HG02763 (cell line): ENCODE measurements around the gene DAB1.

Source experiments
- ATAC-seq: cut with Tn5 transposase; IDR thresholded peaks from one replicate; pipeline ENCODE4 v1.9.1; 2021; ENCODE audit warnings: mild to moderate bottlenecking, moderate library complexity; ENCODE audit not compliant: unreplicated experiment

Gene DAB1

DNA sequence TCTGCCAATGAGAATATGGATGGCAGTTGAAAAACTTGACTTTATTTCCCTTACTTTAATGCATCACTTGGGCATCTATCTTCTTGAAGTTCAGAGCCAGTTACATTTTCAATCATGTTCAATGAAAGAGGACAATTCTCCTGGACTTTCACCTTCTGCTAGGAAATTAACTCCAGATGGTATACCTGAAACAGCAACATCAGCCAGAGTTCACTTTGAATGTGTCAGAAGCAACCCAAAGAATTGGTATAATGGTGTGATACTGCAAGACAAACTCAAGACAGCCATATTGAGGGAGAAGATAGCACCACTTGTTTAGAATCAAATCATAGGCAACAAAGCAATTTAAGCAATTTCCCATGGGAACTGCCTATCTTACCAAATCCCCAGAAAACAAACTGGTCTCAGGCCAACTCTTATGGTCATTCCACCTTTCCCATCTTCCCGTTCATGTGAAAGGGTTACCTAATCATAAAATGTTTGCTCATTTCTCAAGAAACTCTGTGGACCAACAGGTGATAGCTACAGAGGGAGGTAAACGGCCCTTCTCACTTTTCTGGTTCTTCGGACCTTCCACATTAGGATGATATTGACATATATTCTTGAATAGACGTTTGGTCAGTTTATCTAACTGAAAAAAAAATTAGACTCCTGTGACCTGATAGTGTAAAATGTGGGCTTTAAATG, 428.3 kb downstream of the DAB1 start:
- ATAC-seq, result no peak

DNA sequence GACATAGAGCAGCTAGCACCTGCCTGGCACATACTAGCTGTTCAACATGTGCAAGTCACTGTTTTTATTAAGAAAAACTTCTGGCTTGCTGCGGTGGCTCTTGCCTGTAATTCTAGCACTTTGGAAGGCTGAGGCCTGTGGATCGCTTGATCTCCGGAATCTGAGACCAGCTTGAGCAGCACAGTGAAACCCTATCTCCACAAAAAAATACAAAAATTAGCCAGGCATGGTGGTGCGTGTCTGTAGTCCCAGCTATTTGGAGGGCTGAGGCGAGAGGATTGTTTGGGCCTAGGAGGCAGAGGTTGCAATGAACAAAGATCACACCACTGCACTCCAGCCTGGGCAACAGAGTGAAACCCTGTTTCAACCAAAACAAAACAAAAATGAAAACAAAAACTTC, 430.4 kb downstream of the DAB1 start:
- ATAC-seq, result no peak

DNA sequence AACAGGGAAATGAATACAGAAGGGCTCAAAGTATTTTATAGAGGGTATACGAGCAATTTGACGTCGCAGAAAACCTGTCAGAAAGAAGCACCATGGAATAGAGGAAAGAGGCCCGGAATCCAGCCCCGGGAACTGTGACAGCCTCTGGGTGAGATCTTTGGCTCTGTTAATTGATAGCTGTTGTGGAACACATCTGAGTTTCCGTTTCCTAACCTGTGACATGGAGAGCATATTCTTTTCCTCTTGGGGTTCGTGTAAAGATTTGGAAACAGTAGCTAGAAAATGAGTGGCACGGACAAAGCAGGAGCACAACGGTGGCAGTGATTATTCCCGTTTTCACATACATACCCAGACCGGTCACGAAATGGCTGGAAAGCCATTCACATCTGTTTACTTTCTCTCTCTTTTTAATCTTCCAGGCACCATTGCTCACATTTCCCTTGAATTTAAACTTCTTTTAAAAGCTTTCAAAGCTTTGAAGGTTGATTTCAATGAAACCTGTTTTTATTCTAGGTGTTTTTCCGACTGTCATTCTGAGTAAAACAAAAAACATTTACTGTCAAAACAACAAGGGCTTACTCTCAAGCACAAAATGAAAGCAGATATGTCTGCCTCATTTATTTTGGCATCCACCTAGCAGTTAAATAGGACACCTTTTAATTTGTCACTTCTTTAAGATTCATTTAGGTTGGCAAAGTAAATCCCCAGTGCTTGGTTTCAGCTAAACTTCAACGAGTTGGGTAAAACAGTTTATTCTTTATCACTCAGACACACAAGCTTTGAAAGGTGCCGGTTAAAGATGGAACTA, 431.3 kb downstream of the DAB1 start:
- ATAC-seq, result no peak

DNA sequence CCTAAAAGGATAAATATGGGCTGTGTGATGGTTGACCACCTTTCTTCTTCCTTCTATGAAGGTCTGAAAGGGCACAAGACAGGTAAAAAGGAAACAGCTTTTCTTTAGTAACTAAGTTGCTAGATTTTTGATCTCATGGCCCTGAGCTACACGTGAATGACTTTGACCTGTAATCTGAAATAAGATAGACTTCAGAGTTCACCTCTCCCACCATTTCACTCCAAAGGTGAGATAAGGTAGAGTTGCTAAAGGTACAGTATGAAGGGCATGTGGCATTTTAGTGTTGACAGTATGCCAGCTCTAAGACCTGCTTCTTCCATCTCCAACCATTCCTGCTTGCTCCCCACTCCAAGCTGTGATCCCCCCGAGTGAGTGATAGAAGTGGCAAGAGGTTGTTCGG, 432.3 kb downstream of the DAB1 start:
- no peak for ATAC-seq

DNA sequence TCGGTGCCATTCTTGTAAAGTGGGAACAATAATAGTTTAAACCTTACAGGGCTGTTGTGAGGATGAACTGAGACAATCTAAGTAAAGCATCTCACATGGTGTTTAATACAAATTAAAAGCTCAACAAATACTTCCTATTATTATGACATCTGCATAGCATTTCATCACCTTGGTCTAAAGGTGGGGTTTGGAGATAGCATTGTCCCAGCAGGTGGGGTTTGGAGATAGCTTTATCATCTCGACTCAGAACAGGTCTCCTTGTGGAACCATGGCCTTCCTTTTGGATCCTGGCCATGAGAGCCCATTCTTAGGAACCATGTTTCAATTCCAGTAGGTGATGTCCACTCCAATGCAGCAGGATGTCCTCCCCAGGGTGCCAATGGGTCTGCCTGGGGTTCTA, 437.5 kb downstream of the DAB1 start:
- ATAC-seq, result no peak

DNA sequence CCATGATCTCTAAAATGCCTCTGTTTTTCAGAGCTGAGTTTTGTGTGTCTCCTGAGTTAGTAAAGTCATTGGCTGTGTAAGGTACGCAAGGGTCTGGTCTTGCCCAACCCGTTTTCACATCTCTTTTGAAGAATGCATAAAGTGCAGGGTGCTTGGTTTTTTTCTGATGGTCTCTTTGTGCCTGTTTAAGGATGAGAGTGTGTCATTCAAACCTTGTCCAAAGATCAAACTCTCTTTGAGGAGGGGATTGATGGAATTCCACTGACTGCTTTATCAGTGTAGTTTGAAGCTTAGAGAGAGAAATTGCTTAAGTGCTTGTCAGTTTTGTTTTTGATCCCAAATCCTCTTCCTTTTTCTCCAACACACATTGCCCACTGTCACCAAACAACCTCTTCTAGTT, 438.0 kb downstream of the DAB1 start:
- ATAC-seq, result no peak

DNA sequence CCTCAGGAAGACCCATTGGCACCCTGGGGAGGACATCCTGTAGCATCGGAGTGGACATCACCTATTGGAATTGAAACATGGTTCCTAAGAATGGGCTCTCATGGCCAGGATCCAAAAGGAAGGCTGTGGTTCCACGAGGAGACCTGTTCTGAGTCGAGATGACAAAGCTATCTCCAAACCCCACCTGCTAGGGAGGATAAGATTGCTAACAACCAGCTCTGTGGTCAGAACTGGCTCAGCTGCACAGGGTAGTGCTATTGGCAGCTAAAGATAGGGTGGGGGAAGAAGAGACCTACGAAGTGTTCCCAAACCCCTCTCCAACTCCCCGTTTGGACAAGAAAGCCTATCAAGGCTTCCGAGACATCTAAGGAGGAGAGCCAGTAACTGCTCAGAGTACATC, 440.4 kb downstream of the DAB1 start:
- no peak for ATAC-seq

DNA sequence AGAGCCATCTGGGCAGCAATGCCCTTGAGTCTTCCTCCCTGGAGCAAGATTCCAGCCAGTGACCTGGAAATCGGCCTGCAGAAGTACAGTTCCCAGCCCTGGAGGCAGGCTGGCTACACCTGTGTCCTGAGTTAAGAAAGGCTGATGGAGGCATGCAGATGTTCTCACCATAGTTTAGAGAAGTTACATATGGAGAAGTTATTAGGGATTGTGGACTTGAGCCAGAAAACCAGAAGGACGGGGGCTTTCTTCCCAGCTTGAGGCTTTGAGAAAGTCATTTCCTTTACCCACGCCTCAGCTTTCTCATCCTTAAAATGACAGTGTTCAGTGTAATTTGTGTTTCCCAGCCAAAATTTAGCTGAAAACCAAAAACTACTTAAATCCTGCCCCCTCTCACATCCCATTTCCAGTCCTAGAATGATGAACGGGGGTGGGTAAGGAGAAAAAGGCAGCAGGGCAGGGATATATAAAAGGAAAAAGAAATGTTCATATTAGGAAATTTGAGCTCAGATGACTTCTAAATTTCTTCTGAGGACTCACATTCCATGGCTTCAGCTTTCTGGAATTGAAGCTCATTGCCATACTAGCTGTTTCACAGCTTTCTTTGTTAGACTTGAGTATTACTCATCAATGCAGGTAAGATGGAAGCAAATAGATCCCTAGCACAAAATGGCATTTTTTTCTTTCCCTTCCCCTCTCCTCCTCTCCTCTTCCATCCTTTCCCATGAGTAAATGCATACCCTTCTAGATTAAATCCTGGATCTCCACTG, 443.7 kb downstream of the DAB1 start:
- no peak for ATAC-seq

DNA sequence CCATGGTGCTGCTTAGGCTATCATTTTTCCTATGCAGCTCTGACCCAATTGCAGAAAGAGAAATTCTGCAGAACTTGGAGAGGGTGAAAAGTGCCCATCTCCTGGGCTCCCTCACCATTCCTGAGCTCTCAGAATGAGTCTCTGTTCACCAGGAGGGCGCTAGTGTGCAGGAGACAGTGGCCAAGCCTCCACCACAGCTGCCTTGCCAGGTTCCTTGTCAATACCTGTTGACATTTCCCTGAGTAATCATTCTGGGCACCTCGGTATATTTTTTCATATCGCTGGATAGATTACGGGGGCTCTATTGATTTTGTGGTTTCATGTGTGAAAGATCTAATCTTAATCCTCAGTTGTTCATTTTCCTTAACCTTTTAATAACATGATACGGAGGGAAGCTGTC, 445.0 kb downstream of the DAB1 start:
- no peak for ATAC-seq

DNA sequence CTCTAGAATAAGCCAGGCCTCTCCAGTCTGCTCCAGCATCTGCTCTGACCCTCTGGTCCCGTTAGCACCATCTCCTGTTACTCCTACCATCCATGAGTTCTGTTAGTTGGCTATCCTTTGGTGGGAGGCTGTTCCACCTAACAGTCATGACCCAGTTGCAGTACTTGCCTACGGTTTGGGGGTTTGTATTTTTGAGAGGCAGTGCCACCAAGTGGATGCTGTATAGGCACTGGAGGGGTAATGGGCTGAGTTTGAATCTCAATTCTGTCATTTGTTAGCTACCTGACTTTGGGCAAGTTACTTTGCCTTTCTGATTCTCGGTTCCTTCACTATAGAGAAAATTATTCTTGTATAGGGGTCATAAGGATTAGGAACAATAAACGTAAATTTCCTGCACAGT, 445.9 kb downstream of the DAB1 start:
- no peak for ATAC-seq

DNA sequence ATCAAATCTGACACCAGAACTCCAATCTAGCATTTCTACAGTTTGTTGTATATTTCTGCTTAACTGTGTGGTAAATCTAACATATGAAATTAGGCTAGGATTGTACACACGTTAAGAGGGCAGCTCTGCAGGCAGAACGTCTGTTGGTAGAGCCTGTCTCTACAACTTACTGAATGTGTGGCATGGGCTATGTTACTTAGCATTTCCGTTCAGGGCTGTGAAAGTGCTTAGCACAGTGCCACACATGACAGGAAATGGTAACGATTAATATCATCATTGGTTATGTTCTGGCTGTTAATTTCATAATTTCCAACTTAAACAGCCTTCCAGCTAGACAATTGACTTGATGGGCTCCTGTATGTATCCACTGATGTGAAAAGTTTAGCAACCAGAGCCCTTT, 448.4 kb downstream of the DAB1 start:
- no peak for ATAC-seq

DNA sequence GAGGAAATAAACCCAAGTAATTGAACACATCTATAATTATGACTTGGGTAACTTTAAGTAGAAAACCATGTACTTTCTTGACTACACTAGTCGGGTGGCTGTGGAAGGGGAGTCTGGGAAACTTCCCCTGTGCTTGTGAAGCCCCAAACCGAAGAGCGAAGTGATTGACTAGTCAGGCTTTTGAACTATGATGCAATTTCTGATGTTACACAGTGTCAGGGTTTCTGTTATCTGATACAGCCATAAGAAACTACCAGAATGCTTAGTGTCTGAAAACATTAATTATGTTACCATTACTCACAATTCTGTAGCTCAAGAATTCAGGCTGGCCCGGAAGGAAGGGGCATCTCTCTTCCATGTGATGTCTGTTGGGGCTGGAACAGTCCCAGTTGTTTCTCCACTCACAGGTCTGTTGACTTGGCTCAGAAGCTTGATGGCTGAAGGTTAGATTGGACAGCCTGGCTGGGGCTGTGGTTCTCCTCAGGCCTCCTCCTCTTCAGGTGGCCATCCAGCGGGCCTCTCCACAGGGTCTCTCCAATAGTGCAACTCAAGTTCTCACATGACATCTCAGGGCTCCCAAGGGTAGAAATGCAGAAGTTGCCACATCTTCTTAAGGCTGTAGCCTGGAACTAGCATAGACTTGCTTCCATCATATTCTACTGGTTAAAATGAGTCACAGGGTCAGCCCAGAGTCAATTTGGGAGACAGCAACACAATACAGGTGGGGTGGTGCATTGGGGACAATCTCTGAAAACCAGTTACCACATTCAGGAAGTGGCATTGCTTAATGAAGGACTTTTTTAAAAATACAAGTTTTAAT, 449.7 kb downstream of the DAB1 start:
- no peak for ATAC-seq

DNA sequence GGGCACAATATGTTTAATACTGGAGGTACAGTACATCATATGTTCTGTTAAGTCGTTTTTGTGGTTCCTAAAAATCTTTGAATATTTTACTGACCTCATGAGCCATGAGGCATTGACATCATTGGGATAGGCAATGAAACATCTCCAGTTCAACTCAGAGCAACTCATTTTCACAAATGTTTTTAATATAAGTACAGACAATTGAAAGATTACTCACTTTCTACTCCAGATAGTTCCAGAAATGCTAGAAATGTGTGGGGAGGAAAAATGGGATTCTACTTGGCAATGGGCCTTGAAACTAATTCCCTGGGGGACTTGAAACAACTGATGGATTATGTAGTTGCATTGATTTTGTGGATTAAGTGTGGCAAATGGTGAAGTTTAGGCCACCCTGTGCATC, 450.9 kb downstream of the DAB1 start:
- no peak for ATAC-seq

DNA sequence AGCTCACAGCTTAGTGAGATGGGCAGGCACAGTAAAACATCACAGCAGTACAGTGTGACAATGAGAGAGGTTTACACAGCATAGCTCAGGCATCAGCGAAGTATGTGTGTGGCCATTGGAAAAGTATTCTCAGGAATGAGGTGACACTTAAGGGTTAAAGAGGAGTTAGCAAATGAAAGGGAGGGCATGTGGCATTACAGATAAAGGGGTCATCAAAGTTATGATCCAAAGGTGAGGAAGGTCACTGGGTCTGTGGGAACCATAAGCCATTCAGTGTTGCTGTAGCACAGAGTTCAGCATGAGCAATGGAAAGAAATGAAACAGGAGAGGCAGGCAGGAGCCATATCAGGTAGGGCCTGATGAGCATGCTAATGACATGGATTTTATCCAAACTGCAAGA, 453.6 kb downstream of the DAB1 start:
- no peak for ATAC-seq

DNA sequence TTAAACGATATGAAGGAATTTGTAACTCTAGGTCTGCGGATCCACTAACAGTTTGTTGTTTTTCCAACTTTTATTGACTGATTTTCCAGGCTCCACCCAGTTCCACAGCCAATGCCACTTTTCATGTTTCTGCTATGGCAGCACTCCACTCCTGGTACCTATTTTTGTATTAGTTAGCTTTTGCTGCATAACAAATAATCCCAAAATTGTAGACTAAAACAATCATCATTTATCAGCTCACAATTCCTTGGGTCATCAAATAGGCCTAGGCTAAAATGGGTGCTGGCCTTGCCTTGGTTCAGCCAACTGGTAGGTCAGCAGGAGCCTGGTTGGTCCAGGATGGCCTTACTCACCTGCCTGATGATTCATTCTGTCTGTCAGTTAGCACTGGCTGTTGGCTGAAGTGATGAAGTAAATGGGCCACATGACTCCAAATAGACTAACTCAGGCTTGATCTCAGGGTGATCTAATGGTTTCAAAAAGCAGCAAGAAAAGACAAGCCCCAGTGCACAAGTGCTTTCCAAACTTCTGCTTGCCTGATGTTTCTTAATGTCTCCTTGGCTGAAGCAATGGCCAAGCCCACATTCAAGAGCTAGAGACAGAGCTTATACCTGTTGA, 454.9 kb downstream of the DAB1 start:
- no peak for ATAC-seq

DNA sequence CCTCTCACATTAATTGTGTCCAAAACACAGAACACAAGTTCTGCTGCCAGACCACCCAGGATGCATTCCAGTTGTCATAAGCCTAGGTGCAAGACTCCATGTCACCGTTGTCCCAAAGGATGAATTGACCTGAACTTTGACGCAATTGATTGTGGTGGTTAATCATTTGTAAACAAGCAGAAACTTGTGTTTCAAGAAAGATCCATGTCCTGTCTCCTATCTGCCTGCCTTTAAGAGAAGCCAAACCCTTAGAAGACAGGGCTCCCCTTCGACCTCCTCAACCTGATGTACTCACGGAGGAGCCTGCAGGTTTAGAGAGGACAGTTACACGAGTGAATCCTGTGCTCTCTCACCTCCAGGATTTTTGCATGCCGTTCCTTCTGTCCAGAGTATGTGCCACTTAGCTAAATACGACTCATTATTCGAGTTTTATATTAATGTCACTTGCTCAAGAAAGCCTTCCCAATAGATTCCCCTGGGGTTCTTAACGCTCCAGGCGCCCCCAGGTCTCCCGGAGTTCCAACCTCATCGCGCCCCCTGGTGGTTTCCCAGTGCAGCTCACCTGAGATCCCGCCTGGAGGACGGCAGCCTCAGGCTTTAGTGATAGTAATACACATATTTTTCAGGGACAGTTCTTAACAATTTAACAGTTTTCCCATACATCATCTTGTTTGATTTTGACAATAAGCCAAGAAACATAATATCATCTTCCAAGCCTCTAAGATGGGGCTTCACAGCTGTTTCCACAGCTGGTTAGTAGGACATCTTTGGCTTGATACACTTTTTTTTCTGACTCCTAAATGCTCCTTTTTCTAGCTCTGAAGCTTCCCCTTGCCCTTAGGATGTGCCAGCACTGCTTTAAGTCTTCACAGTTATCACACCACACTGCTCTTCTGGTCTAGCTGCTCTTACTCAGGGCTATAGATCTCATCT, 455.7 kb downstream of the DAB1 start:
- ATAC-seq, result no peak

DNA sequence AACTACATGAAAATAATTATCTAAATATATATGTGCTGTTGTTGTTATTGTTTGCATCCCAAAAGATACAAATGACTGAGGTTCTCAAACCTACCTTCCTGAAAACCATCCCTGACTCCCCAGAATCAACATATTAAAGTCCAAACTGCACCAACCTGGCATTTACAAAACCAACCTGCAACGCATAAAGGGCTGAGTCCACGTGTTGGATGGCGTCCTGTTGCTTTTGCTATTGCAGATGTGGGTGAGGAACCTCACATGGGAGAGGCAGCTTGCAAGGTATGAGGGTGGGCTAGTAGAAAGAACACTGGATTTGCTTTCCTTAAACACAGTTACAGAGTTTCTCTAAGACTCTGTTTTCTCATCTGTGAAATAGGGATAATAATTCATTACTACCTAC, 456.5 kb downstream of the DAB1 start:
- no peak for ATAC-seq

DNA sequence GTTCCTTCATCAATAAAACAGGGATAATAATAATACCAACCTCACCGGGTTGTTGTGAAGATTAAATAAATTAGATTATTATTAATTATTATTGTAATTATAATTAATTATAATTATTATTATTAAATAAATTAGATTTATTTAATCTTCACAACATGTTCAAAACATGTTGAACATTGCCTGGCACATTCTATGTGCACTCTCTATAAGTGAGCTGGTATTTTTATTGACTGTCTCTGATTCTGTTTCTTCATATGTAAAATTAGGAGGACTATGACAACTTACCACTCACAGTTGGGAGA, 457.2 kb downstream of the DAB1 start:
- ATAC-seq, result no peak

DNA sequence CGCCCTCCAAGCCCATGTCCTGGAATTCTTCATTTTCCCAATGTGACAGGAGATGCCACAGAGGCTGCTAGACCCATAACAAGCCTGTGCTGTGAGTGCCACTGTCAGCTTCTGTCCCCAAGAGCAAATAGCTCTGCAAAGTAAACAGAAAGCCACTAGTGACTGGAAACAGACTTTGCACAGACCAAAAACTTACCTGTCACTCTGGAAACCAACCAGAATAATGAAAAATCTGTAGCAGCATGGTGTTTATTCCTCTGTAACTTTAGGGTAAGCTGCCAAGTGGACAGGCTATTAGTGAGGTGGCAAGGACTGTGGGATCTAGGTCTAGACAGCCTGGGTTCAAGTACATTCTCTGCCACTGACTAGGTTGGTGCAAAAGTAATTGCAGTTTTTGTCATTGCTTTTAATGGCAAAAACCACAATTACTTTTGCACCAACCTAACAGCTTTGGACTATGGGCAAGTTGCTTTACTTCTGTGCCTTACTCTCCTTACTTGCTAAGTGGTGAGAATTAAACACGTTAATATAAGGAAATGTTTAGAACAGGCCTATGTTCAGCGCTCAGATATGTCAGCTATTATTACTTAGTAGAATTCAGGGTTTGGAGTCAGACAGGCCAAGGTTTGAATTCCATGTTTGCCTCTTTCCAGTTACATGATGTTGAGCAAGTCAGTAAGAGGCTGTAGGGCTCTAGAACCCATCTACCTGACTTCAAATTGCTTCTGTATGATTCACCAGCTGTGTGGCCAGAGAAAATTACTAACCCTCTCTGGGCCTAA, 457.8 kb downstream of the DAB1 start, which contains the start of gene C8B:
Gene C8B, minus strand, starts transcription at position 100 of the 782 bp plus-strand sequence. Its CDS starts 67 bp downstream, at position 33.
- no peak for ATAC-seq
